ENCODE results near the gene KRT222.

Gene KRT222

DNA sequence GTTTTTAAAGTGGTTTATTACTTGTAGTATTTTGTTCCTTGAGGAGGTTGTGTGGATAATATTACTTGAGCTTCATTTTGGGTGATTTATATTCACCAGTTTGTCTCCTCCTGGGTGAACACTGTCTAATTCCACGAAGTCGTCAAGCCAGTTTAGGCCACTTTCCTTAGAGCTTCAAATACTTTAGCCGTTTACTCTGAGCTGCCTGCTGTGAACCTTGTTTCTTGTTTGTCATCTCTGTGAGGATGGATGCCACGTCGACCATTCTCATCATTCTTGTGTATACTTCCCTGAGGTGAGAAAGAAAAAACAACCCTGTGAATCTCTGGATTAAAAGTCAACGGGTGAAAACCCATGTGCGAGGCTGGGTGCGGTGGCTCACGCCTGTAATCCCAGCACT lies 29.6 kb upstream of the KRT222 start:
- H3K36me3 ChIP-seq (ENCODE audit: control insufficient read depth, insufficient read depth, low read length, severe bottlenecking): no peaks in the 10 kb centered on the region
- H3K27me3 ChIP-seq (replicated peaks; ENCODE audit: control insufficient read depth, insufficient read depth, low read length): no peaks in the 10 kb centered on the region
- H3K9me3 ChIP-seq (ENCODE audit: control insufficient read depth, low read length): no peaks in the 10 kb centered on the region
- H3K4me1 ChIP-seq (ENCODE audit: control insufficient read depth, insufficient read depth, low read length): peaks cover 16% of the 10 kb centered on the region
- H3K4me3 ChIP-seq (ENCODE audit: low read length): no peak overlapping the region
- H3K9ac ChIP-seq (ENCODE audit: low read length): no peak overlapping the region
- no peak for DNase-seq (ENCODE audit: low read depth)

DNA sequence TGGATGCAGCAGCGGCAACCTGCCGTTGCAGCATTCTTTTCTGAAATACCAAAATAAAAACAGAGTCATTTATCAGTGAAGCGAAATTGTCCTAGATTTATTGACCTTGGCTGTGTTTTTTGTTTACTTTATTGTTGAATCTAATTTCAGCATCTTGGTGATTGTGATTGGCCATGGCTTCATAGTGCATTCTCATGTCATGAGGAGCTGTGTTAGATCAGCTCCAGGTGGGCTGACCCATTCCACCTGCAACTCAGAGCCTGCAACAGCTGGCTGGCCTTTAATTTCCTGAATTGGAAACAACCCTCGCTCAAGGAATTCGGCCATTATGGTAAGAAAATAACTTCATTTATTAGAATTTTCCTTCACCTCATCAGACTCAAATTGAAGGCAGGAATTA lies 22.1 kb upstream of the KRT222 start:
- Histone ChIP-seq H3K9ac (ENCODE audit: low read length) (no peak overlapping the region), H3K9me3 (ENCODE audit: control insufficient read depth, low read length) (no peaks in the 10 kb centered on the region), H3K4me1 (ENCODE audit: control insufficient read depth, insufficient read depth, low read length) (no peaks in the 10 kb centered on the region), H3K27me3 (replicated peaks; ENCODE audit: control insufficient read depth, insufficient read depth, low read length) (no peaks in the 10 kb centered on the region), H3K4me3 (ENCODE audit: low read length) (no peak overlapping the region), H3K36me3 (ENCODE audit: control insufficient read depth, insufficient read depth, low read length, severe bottlenecking) (no peaks in the 10 kb centered on the region)
- no peak for DNase-seq (ENCODE audit: low read depth)

DNA sequence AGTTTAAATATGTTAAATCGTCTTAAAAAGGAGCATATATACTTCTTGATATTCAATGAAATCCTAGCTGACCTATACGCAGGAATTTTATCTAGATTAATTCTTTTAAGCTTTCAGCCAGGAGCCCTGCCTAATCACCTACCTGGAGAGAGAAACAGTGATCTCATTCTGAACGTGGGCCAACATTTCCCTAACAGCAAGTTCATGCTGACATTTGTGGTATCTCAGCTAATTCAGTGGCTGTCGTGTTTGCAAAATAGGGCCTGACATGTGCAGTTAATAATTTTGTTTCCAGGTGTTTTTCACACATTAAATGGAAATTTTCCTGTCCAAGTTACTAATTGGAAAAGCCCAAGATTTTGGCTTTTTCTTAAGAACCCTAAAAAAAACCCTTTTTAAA lies 21.2 kb upstream of the KRT222 start:
- Histone ChIP-seq H3K27me3 (replicated peaks; ENCODE audit: control insufficient read depth, insufficient read depth, low read length) (peaks cover 3% of the 10 kb centered on the region), H3K9ac (ENCODE audit: low read length) (no peak overlapping the region), H3K9me3 (ENCODE audit: control insufficient read depth, low read length) (no peaks in the 10 kb centered on the region), H3K4me1 (ENCODE audit: control insufficient read depth, insufficient read depth, low read length) (no peaks in the 10 kb centered on the region), H3K36me3 (ENCODE audit: control insufficient read depth, insufficient read depth, low read length, severe bottlenecking) (no peaks in the 10 kb centered on the region), H3K4me3 (ENCODE audit: low read length) (no peak overlapping the region)
- no peak for DNase-seq (ENCODE audit: low read depth)

DNA sequence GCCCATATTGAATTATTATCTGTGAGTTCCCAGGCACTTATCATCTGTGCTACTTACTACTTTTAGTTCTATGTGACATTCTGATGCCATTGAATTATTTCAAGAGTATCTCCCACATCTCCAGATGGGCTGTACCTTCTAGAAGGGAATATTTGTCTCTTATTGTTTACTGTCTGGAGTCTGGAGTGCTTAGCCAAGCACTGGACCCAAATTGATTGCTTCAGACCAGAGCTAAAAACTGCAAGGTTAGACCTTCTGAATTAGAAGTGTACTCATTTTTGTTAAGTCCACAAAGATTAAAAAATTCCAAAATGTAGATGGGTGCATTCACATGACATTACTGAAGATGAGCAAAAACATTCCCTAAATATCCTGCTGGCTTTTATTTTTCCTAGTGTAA lies 16.0 kb upstream of the KRT222 start:
- H3K9ac ChIP-seq (ENCODE audit: low read length): no peak overlapping the region
- no peak for DNase-seq (ENCODE audit: low read depth)
- no peaks in the 10 kb centered on the region for H3K9me3 ChIP-seq (ENCODE audit: control insufficient read depth, low read length)
- H3K4me1 ChIP-seq (ENCODE audit: control insufficient read depth, insufficient read depth, low read length): no peaks in the 10 kb centered on the region
- H3K36me3 ChIP-seq (ENCODE audit: control insufficient read depth, insufficient read depth, low read length, severe bottlenecking): no peaks in the 10 kb centered on the region
- H3K27me3 ChIP-seq (replicated peaks; ENCODE audit: control insufficient read depth, insufficient read depth, low read length): peaks cover 21% of the 10 kb centered on the region
- H3K4me3 ChIP-seq (ENCODE audit: low read length): no peak overlapping the region

DNA sequence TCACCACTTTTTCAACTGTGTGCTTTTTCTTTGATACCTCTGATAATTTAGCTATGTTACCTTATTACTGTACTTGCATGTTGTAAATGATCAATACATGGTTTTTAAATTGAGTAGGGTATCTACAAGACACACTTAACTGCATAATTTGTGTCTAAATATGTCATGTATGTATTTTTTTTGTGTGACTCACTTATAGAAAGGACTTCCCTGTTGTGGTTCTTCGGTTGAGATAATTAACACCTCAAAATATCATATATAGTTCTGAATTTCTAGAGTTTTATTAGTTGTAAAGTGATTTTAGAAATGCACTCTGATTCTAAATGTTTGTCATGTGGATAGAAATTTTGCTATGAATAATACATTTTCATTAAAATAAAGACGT lies 14.5 kb upstream of the KRT222 start:
- Histone ChIP-seq H3K4me3 (ENCODE audit: low read length) (no peak overlapping the region), H3K36me3 (ENCODE audit: control insufficient read depth, insufficient read depth, low read length, severe bottlenecking) (no peaks in the 10 kb centered on the region), H3K4me1 (ENCODE audit: control insufficient read depth, insufficient read depth, low read length) (no peaks in the 10 kb centered on the region), H3K9ac (ENCODE audit: low read length) (no peak overlapping the region), H3K9me3 (ENCODE audit: control insufficient read depth, low read length) (no peaks in the 10 kb centered on the region), H3K27me3 (replicated peaks; ENCODE audit: control insufficient read depth, insufficient read depth, low read length) (peaks cover 27% of the 10 kb centered on the region)
- DNase-seq (ENCODE audit: low read depth): no peak

DNA sequence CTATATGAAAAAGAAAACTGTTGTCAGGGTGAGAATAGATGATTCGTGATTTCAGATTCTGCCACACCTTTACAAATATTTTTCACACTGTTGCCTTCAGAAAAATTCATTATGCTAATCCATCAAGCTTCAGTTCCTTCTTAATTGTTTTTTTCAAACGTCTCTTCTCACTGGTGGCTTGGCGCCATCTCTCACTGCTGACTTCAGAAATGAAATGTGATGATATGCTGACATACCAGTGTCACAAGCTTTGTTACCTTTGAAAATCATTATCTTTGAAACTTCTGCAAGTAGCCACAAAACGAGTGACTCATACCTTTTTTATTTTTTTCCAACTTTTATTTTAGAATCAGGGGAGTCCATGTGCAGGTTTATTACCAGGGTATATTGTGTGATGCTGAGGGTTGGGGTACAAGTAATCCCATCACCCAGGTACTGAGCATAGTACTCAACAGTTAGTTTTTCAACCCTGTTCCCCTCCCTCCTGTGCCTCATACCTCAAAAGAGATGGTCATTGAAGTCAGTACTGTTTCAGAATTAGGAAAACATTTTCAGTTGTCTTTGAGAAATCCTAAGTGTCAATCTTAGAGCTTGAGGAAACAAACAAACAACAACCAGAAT lies 14.0 kb upstream of the KRT222 start:
- Histone ChIP-seq H3K36me3 (ENCODE audit: control insufficient read depth, insufficient read depth, low read length, severe bottlenecking) (no peaks in the 10 kb centered on the region), H3K4me1 (ENCODE audit: control insufficient read depth, insufficient read depth, low read length) (no peaks in the 10 kb centered on the region), H3K4me3 (ENCODE audit: low read length) (no peak overlapping the region), H3K9me3 (ENCODE audit: control insufficient read depth, low read length) (no peaks in the 10 kb centered on the region), H3K9ac (ENCODE audit: low read length) (no peak overlapping the region), H3K27me3 (replicated peaks; ENCODE audit: control insufficient read depth, insufficient read depth, low read length) (peaks cover 28% of the 10 kb centered on the region)
- no peak for DNase-seq (ENCODE audit: low read depth)

DNA sequence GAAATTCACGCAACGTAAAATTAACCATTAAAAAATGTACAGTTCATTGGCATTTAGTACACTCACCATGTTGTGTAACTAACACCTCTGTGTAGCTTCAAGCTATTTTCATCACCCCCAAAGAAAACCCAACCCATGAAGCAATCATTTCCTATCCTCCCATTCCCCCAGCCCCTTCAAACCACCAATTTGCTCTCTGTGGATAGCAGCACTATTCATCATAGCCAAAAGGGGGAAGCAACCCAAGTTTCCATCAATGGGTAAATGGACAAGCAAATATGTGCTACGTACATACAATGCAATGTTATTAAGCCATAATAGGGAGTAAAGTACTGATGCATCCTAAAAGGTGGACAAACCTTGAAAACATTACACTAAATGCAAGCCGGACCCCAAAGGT lies 10.9 kb upstream of the KRT222 start:
- Histone ChIP-seq H3K9me3 (ENCODE audit: control insufficient read depth, low read length) (no peaks in the 10 kb centered on the region), H3K27me3 (replicated peaks; ENCODE audit: control insufficient read depth, insufficient read depth, low read length) (peaks cover 24% of the 10 kb centered on the region), H3K9ac (ENCODE audit: low read length) (no peak overlapping the region), H3K4me3 (ENCODE audit: low read length) (no peak overlapping the region), H3K4me1 (ENCODE audit: control insufficient read depth, insufficient read depth, low read length) (no peaks in the 10 kb centered on the region), H3K36me3 (ENCODE audit: control insufficient read depth, insufficient read depth, low read length, severe bottlenecking) (no peaks in the 10 kb centered on the region)
- no peak for DNase-seq (ENCODE audit: low read depth)

DNA sequence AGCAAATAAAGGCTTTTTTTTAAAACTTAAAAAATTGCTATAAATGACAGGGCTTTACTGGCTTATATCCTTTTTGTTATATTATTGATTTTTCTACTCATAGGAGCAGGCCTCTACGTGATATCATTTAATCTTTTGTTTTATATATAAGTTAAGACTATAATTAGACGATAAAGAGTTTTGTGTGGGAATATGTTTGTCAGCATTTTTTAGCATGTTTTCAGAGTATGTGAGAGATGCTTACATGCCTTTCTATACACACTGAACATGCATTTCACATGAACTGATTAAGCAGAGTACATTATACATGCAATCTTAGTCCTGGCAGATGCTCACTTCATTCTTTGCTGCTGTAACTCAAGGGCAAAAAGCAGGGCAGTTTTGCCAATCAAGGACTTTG lies 7.7 kb upstream of the KRT222 start:
- H3K9me3 ChIP-seq (ENCODE audit: control insufficient read depth, low read length): no peaks in the 10 kb centered on the region
- no peaks in the 10 kb centered on the region for H3K36me3 ChIP-seq (ENCODE audit: control insufficient read depth, insufficient read depth, low read length, severe bottlenecking)
- H3K9ac ChIP-seq (ENCODE audit: low read length): no peak overlapping the region
- peaks cover 23% of the 10 kb centered on the region for H3K27me3 ChIP-seq (replicated peaks; ENCODE audit: control insufficient read depth, insufficient read depth, low read length)
- H3K4me1 ChIP-seq (ENCODE audit: control insufficient read depth, insufficient read depth, low read length): no peaks in the 10 kb centered on the region
- H3K4me3 ChIP-seq (ENCODE audit: low read length): no peak overlapping the region
- no peak for DNase-seq (ENCODE audit: low read depth)

DNA sequence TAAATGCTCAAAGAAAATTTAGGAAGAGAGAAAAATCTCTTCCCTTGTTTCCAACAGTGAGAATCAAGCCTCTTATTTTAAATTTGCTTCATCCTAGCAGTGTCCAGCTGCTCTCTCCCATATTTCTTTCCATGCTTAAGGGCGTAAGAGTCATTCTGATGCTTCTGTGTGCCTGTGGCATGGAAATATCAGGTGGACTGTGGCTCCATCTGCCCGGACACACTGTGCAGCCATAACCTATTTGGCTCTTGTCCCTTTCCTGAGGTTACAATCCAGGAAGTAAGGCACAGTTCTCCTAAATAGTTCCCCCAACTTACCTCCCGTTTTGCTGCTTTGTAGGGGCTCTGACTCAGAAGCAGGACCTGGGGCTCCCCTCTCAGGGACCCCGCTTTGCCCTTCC lies 6.3 kb upstream of the KRT222 start:
- Histone ChIP-seq H3K4me3 (ENCODE audit: low read length) (no peak overlapping the region), H3K9ac (ENCODE audit: low read length) (no peak overlapping the region), H3K9me3 (ENCODE audit: control insufficient read depth, low read length) (no peaks in the 10 kb centered on the region), H3K4me1 (ENCODE audit: control insufficient read depth, insufficient read depth, low read length) (no peaks in the 10 kb centered on the region), H3K27me3 (replicated peaks; ENCODE audit: control insufficient read depth, insufficient read depth, low read length) (peaks cover 10% of the 10 kb centered on the region), H3K36me3 (ENCODE audit: control insufficient read depth, insufficient read depth, low read length, severe bottlenecking) (no peaks in the 10 kb centered on the region)
- no peak for DNase-seq (ENCODE audit: low read depth)

DNA sequence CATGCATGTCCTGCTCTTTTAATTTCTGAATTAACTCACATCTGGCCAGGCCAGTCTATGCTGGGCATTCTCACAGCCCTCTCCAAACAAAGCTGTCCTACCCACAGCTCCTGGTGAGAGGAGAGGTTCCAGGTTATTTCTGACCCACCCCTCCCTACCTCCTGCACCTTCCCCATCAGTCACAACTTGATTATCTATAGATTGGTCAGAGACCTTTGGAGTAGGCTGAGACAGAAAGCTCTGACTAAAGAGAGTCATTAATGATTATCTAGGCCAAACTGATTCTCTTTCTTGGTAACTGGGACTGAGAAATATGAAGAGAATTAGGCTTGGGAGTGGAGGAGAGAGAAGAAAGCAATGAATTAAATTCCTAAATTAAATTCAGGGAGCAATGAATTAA lies 1.4 kb upstream of the KRT222 start:
- H3K36me3 ChIP-seq (ENCODE audit: control insufficient read depth, insufficient read depth, low read length, severe bottlenecking): no peaks in the 10 kb centered on the region
- no peak overlapping the region for H3K9ac ChIP-seq (ENCODE audit: low read length)
- no peaks in the 10 kb centered on the region for H3K27me3 ChIP-seq (replicated peaks; ENCODE audit: control insufficient read depth, insufficient read depth, low read length)
- no peak overlapping the region for H3K4me3 ChIP-seq (ENCODE audit: low read length)
- peaks cover 7% of the 10 kb centered on the region for H3K4me1 ChIP-seq (ENCODE audit: control insufficient read depth, insufficient read depth, low read length)
- DNase-seq (ENCODE audit: low read depth): no peak
- no peaks in the 10 kb centered on the region for H3K9me3 ChIP-seq (ENCODE audit: control insufficient read depth, low read length)

DNA sequence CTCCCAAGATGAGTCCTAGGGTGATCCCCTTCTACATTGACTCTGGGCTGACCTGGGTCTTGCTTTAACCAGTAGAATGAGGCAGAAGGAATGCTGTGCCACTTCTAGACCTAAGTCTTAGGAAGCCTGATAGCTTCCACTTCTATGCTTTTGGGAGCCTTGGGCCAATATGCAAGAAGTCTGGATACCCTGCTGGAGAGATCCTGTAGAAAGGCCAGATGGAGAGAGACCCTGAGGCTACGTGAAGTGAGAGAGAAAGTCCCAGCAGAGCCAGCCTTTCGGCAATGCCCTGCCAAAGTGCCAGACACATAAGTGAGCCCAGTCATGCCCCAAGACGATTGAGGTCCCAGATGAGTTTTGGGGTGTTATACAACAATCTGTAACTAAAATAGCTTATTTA lies 1.7 kb downstream of the KRT222 start:
- DNase-seq (ENCODE audit: low read depth): no peak
- no peak overlapping the region for H3K9ac ChIP-seq (ENCODE audit: low read length)
- no peaks in the 10 kb centered on the region for H3K36me3 ChIP-seq (ENCODE audit: control insufficient read depth, insufficient read depth, low read length, severe bottlenecking)
- no peaks in the 10 kb centered on the region for H3K9me3 ChIP-seq (ENCODE audit: control insufficient read depth, low read length)
- H3K4me1 ChIP-seq (ENCODE audit: control insufficient read depth, insufficient read depth, low read length): peaks cover 7% of the 10 kb centered on the region
- no peak overlapping the region for H3K4me3 ChIP-seq (ENCODE audit: low read length)
- H3K27me3 ChIP-seq (replicated peaks; ENCODE audit: control insufficient read depth, insufficient read depth, low read length): no peaks in the 10 kb centered on the region

DNA sequence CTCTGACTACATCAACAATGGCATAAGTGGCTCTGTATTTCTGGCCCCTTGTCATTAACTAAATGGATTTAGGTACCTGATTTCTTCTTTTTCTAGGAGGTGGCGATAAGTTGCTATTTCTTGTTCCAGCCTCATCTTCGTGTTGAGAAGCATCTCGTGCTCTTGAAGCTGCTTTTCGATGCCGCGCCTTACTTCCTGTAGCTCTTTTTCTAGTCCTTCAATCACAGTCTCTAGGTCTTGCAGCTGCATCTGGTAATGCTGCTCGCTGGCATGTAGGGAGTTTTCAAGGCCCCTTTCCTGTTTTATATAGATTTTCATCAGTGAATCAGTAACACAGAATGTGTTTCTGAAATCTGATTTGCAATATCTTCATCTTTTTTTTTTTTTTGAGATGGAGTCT lies 5.1 kb downstream of the KRT222 start:
- Histone ChIP-seq H3K4me1 (ENCODE audit: control insufficient read depth, insufficient read depth, low read length) (peaks cover 3% of the 10 kb centered on the region), H3K36me3 (ENCODE audit: control insufficient read depth, insufficient read depth, low read length, severe bottlenecking) (no peaks in the 10 kb centered on the region), H3K27me3 (replicated peaks; ENCODE audit: control insufficient read depth, insufficient read depth, low read length) (no peaks in the 10 kb centered on the region), H3K4me3 (ENCODE audit: low read length) (no peak overlapping the region), H3K9me3 (ENCODE audit: control insufficient read depth, low read length) (no peaks in the 10 kb centered on the region), H3K9ac (ENCODE audit: low read length) (no peak overlapping the region)
- DNase-seq (ENCODE audit: low read depth): no peak
